GM12874 (cell line): ENCODE results near the gene MRPS16.

ENCODE experiments used
- TF ChIP-seq, protein P1 (sequence below): IDR thresholded peaks from 2 replicates; pipeline ENCODE4 v1.5.1; 2011; ENCODE audit warnings: low read depth, mild to moderate bottlenecking, control low read depth, low read length, moderate library complexity; ENCODE audit not compliant: insufficient read depth

The MRPS16 gene

DNA sequence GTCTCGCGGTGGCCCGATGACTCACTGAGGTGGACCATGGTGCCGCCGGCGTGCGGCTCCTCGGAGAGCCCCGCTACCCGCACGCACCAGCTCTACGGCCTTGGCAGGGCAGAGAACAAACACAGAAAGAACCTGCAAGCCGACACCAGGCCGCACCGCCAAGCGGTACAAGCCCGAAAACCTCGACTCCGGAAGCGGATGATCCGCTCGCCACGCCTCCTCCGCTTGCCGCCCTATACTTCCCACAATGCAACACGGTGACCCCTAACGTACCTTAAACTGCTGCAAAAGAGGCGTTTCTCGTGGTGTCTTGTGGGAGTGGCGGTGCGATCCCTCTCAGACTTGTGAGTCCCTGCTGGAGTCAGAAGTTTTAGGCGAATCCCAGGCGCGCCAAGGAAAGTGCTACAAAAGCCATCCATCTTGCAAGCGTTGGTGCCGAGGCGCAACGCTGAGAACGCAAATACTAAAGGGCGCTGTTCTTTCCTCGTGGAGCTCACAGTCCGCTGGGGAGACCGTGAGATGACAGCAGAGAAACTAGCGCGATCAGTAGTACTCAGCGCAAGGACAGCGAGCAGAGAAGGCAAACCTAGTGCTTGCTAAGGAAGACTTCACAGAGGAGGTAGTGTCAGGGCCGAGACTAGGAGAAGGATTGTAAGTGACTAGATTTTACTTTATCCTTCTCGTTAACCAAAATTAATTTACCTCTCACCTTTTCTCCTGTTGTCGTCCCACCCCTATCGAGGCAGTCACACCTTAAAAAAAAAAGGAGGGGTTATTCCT is at the start of gene MRPS16:
Gene MRPS16 (minus strand): TSS at position 200 of the 780 bp plus-strand sequence. CDS start 162 bp downstream, at position 38.
- TF ChIP-seq, protein P1, sequence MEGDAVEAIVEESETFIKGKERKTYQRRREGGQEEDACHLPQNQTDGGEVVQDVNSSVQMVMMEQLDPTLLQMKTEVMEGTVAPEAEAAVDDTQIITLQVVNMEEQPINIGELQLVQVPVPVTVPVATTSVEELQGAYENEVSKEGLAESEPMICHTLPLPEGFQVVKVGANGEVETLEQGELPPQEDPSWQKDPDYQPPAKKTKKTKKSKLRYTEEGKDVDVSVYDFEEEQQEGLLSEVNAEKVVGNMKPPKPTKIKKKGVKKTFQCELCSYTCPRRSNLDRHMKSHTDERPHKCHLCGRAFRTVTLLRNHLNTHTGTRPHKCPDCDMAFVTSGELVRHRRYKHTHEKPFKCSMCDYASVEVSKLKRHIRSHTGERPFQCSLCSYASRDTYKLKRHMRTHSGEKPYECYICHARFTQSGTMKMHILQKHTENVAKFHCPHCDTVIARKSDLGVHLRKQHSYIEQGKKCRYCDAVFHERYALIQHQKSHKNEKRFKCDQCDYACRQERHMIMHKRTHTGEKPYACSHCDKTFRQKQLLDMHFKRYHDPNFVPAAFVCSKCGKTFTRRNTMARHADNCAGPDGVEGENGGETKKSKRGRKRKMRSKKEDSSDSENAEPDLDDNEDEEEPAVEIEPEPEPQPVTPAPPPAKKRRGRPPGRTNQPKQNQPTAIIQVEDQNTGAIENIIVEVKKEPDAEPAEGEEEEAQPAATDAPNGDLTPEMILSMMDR, result no peak

GRCh38 chr10:73296946-73297345 is 44.5 kb upstream of the MRPS16 start:
- TF ChIP-seq, protein P1, result no peak

DNA sequence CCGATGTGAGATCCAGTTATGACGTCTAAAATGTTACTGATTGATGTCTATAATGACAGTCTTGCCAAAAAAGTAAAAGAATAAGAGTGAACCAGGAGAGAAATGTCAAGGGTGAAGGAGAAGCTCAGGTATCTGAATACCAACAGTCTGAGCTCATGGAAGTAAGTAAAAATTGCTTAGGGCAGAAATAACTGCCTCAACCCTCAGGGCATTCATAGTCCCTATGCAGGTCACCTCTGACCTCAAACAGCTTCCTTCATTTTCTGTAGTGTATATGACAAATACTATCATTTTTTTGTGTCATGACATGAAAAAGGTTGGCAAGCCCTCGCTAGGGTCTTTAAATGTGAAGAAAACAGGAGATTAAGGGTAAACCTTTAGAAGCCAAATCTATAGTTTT is 41.0 kb upstream of the MRPS16 start:
- TF ChIP-seq, protein P1, result no peak

- TF ChIP-seq, protein P1, result no peak
These were observed 37.5 kb upstream of the MRPS16 start for GRCh38 chr10:73289958-73290357.

- TF ChIP-seq, protein P1, result no peak
These were observed 35.0 kb upstream of the MRPS16 start for GRCh38 chr10:73287441-73287840.

DNA sequence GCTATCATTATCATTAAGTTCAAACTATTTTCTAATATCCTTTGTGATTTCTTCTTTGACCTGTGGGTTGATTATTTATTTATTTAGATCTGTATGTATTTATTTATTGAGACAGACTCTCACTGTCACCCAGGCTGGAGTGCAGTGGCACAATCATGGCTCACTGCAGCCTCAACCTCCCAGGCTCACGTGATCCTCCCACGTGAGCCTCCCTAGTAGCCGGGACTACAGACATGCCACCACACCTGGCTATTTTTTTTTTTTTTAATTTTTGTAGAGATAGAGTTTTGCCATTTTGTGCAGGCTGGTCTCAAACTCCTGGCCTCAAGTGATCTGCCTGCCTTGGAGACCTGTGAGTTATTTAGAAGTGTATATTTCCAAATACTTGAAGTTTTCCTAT is 28.7 kb upstream of the MRPS16 start:
- TF ChIP-seq, protein P1, result no peak

GRCh38 chr10:73264423-73264822 is 12.0 kb upstream of the MRPS16 start:
- TF ChIP-seq, protein P1, result no peak
